GM10266 (cell line): ENCODE results near the gene ERFL.

Experiments
- DNase-seq: peaks from one replicate; pipeline ENCODE4 v3.0.0; 2012; ENCODE audit errors: extremely low spot score
- TF ChIP-seq, protein P1 (sequence below): IDR thresholded peaks from 2 replicates; pipeline ENCODE4 v1.5.1; 2012; ENCODE audit warnings: mild to moderate bottlenecking, low read depth; ENCODE audit not compliant: control insufficient read depth, insufficient read depth; ENCODE audit errors: missing control alignments

ERFL gene

GRCh38 chr19:41926028-41926762, 2.1 kb downstream of the ERFL start:
- TF ChIP-seq, protein P1, sequence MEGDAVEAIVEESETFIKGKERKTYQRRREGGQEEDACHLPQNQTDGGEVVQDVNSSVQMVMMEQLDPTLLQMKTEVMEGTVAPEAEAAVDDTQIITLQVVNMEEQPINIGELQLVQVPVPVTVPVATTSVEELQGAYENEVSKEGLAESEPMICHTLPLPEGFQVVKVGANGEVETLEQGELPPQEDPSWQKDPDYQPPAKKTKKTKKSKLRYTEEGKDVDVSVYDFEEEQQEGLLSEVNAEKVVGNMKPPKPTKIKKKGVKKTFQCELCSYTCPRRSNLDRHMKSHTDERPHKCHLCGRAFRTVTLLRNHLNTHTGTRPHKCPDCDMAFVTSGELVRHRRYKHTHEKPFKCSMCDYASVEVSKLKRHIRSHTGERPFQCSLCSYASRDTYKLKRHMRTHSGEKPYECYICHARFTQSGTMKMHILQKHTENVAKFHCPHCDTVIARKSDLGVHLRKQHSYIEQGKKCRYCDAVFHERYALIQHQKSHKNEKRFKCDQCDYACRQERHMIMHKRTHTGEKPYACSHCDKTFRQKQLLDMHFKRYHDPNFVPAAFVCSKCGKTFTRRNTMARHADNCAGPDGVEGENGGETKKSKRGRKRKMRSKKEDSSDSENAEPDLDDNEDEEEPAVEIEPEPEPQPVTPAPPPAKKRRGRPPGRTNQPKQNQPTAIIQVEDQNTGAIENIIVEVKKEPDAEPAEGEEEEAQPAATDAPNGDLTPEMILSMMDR, result no peak
- DNase-seq, result no peak

- TF ChIP-seq, protein P1, result no peak
- no peak for DNase-seq
Observed at GRCh38 chr19:41925208-41926003, 2.8 kb downstream of the ERFL start.

DNA sequence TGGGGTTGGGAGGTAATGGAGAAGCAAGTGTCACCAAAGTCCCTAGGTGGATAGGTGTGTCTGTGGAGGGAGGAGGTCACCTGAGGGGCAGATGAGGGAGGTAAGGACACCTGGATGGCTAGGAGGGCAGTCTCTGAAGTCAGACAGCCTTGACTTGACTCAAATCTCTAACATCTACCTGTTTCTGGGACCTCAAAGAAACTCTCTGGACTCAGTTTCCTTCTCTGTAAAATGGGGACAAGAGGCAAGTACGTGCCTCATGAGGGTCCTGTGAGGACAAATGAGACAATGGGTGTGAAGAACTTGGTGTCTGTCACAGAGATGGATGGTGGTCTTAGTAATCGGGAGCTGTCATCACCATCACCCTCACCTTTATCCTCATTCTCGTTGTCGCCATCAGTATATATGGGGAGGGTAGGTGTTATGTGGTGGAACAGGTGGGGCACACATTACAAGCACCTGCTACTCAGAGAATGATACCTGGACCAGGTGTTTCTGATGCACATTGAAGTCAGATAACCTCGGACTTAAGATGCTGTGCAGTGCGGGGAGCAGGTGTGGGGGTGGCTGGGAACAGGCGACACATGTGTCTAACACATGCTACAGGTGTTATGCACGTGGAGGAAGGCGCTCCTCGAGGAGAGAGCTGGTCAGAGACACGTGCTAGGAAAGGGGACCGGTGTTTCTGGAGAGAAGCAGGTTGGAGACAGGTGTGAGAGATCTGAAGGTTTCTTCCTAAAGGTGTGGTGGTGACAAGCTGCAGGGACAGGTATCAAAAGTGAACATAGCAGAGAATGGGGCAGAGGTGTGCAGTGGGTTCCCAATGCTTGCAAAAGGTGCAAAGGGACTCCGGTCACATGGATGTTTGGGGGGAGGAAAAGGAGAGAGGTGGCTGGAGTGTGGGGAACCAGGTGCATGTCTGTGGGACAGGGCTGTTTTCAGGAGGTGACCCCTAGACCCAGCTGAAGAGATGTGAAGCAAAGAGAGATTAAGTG, 3.8 kb downstream of the ERFL start:
- TF ChIP-seq, protein P1, result no peak
- no peak for DNase-seq

DNA sequence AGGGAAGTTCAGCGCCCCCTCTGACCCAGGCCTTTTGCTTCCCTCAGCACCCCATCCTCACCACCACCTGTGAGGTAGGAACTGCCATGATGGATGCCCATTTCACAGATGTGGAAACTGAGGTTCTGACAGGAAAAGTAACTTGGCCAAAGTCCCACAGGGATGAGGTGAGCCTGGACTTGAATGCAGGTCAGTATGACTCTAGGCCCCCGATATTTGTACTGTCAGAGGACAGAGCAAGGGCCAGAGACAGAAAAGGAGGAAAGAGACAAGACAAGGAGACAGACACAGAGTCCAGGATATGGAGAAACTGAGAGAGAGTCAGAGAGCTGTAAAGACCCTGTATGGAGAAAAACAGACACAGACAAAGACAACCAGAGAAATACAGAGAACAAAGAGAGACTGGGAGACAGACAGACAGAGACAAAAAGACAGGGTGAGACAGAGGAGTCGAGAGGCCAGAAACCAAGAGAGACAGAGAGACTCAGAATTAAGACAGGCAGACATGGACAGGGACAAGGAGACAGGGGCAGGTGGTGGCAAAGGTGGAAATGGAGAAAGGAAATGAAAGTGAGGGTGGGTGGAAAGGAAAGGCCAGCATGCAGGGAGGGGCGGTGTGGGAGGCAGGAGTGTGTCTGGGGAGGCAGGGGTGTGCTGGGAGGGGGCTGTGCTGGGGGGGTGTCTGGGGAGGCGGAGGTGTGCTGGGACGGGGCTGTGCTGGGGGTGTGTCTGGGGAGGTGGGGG, 5.0 kb downstream of the ERFL start:
- TF ChIP-seq, protein P1, result no peak
- no peak for DNase-seq

DNA sequence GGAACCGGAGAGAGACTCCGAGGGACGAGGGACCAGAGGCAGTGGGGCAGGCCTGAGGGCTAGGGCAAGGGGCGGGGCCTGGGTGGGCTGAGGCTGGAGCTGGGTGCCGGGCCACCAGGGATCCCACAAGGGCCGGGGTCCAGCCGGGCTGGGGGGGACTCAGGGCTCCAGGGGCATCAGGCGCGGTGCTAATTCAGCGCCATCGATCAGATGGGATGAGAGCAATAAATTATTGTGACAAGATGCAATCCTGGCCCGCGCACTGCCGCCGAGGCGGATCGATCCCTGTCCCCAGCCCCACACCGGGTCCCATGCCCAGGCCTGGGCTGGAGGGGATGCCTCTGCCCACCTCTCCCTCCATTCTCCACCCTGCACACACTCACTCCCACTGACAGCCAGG, 5.7 kb downstream of the ERFL start:
- TF ChIP-seq, protein P1, result no peak
- no peak for DNase-seq
